Neural crest cell (in vitro differentiated cells): ENCODE measurements around the gene TEDC1. TPM values are rescaled to one million over a fixed set of nuclear protein-coding genes. Genes with fewer than 3 reads are reported as not detected.

Source experiments
- DNase-seq: peaks from one replicate; pipeline ENCODE4 v3.0.0; 2021; ENCODE audit warnings: low read depth, mixed read lengths, low spot score
- H3K27ac Mint-ChIP-seq: one replicate; pipeline ENCODE4 v1.8.0; 2021; ENCODE audit warnings: mild to moderate bottlenecking, mixed read lengths; ENCODE audit not compliant: unreplicated experiment
- H3K27me3 Mint-ChIP-seq: 2 replicates; pipeline ENCODE4 v1.8.0; 2021; ENCODE audit warnings: low read depth, mild to moderate bottlenecking, mixed read lengths
- H3K36me3 Mint-ChIP-seq: 2 replicates; pipeline ENCODE4 v1.8.0; 2021; ENCODE audit warnings: low read depth, mild to moderate bottlenecking, mixed read lengths
- H3K4me1 Mint-ChIP-seq: 2 replicates; pipeline ENCODE4 v1.8.0; 2021; ENCODE audit warnings: mixed read lengths
- H3K4me3 Mint-ChIP-seq: one replicate; pipeline ENCODE4 v1.8.0; 2021; ENCODE audit warnings: mild to moderate bottlenecking, mixed read lengths
- H3K9me3 Mint-ChIP-seq: 2 replicates; pipeline ENCODE4 v1.8.0; 2021; ENCODE audit warnings: mixed read lengths
- long read RNA-seq: library from polyadenylated mRNA; unstranded; transcript quantifications from one replicate; pipeline ENCODE4 v2.0.0, GENCODE V29; 2020
- total RNA-seq: library from RNA; stranded (reverse); gene quantifications from 2 replicates; pipeline ENCODE4 v1.2.1, GENCODE V29; 2021
- TF ChIP-seq, protein P1 (sequence below): fragments of 200-600 bp; sonication (generic); conservative IDR thresholded peaks from 2 replicates; pipeline ENCODE4 v1.5.0; 2021; ENCODE audit warnings: antibody characterized with exemption, mild to moderate bottlenecking

The TEDC1 gene, protein sequence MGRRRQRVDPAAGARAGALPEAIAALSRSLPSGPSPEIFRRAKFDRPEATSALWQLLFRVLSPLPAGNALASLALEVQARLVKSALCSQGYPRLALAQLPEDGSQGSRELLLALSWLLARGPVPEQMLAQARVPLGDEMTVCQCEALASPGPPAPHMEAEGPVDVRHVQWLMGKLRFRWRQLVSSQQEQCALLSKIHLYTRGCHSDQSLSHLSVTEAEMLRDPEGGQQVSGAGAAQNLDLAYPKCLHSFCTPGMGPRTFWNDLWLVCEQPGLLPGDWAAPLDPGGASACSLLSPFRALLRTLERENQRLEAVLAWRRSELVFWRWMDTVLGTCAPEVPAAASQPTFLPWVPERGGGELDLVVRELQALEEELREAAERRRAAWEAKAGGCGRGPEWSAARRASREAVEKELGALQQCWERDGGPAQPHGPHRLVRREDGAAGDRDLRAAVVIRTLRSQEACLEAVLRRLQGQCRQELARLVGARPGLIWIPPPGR
- total RNA-seq, result 39.6 and 44.9 TPM in 2 replicates
- long read RNA-seq, result 0 reads

- Mint-ChIP-seq H3K4me1 (peaks cover 10% of the 10 kb centered on the region), H3K27ac (peak within 1 kb of the TSS; percentile 67)
Observed at GRCh38 chr14:105490572-105491365, at the start of gene TEDC1. Gene TEDC1, plus strand, starts transcription at chr14:105491246. Its CDS starts 130 bp downstream, at chr14:105491376.

GRCh38 chr14:105442125-105442524 lies 48.9 kb upstream of the TEDC1 start:
- Mint-ChIP-seq H3K4me3 (no peak overlapping the region), H3K36me3 (no peaks in the 10 kb centered on the region), H3K4me1 (no peaks in the 10 kb centered on the region), H3K27ac (no peak overlapping the region), H3K9me3 (no peaks in the 10 kb centered on the region), H3K27me3 (no peaks in the 10 kb centered on the region)
- no peak for DNase-seq
- TF ChIP-seq, protein P1, sequence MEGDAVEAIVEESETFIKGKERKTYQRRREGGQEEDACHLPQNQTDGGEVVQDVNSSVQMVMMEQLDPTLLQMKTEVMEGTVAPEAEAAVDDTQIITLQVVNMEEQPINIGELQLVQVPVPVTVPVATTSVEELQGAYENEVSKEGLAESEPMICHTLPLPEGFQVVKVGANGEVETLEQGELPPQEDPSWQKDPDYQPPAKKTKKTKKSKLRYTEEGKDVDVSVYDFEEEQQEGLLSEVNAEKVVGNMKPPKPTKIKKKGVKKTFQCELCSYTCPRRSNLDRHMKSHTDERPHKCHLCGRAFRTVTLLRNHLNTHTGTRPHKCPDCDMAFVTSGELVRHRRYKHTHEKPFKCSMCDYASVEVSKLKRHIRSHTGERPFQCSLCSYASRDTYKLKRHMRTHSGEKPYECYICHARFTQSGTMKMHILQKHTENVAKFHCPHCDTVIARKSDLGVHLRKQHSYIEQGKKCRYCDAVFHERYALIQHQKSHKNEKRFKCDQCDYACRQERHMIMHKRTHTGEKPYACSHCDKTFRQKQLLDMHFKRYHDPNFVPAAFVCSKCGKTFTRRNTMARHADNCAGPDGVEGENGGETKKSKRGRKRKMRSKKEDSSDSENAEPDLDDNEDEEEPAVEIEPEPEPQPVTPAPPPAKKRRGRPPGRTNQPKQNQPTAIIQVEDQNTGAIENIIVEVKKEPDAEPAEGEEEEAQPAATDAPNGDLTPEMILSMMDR, result no peak

More at GRCh38 chr14:105490572-105491365, at the start of gene TEDC1:
- Mint-ChIP-seq H3K27me3 (peaks cover 35% of the 10 kb centered on the region), H3K36me3 (no peaks in the 10 kb centered on the region), H3K4me3 (peak within 1 kb of the TSS; percentile 94), H3K9me3 (no peaks in the 10 kb centered on the region)
- DNase-seq, result peak; percentile 95
- TF ChIP-seq, protein P1, result peak; percentile 80

DNA sequence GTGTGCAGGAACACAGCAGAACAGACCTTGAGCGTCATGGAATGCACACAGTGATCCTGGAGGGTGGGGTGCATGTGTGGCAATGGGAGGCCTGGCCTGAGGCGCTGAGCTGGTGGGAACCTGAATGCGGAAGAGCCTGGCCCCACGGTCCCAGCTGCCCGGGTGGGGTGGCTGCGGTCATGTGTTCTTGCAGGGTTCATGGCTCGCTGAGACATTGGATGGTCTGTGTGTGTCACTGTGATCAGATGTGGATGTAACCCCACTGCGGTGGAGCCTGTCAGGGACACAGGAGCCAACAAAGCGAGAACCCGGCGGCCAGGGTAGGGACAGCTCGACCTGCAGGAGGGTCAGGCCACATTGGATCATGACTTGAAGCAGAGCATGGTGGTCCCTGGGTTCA lies 48.2 kb upstream of the TEDC1 start:
- Mint-ChIP-seq H3K4me1 (no peaks in the 10 kb centered on the region), H3K9me3 (no peaks in the 10 kb centered on the region), H3K27ac (no peak overlapping the region), H3K36me3 (no peaks in the 10 kb centered on the region), H3K27me3 (no peaks in the 10 kb centered on the region), H3K4me3 (no peak overlapping the region)
- DNase-seq, result no peak
- TF ChIP-seq, protein P1, result no peak

- H3K4me1 Mint-ChIP-seq, result no peaks in the 10 kb centered on the region
- H3K27me3 Mint-ChIP-seq, result no peaks in the 10 kb centered on the region
- no peak overlapping the region for H3K27ac Mint-ChIP-seq
- no peaks in the 10 kb centered on the region for H3K9me3 Mint-ChIP-seq
- TF ChIP-seq, protein P1, result no peak
- H3K4me3 Mint-ChIP-seq, result no peak overlapping the region
- H3K36me3 Mint-ChIP-seq, result no peaks in the 10 kb centered on the region
- no peak for DNase-seq
Observed at GRCh38 chr14:105444859-105445258, 46.2 kb upstream of the TEDC1 start.

- Mint-ChIP-seq H3K27me3 (no peaks in the 10 kb centered on the region), H3K4me1 (no peaks in the 10 kb centered on the region), H3K36me3 (no peaks in the 10 kb centered on the region), H3K4me3 (no peak overlapping the region), H3K27ac (peak overlapping the region; percentile 57), H3K9me3 (no peaks in the 10 kb centered on the region)
- TF ChIP-seq, protein P1, result no peak
- DNase-seq, result no peak
Observed at GRCh38 chr14:105445290-105445689, 45.8 kb upstream of the TEDC1 start.
